HepG2 (cell line): ENCODE results near the gene CAMK1G.

Experiments
- EP300 ChIP-seq, 3 experiments: sonication (generic) in 1 of 3; formaldehyde crosslinking in 1 of 3; IDR thresholded peaks; 2 replicates each; pipeline versions ENCODE4 v1.5.1 to v1.6.1; 2011 to 2020; ENCODE audit warnings: low read depth in 2 of 3, low read length in 2 of 3, borderline replicate concordance in 1 of 3, improper control_type of control experiment in 1 of 3, mild to moderate bottlenecking in 1 of 3, missing genetic modification reagents in 1 of 3, moderate library complexity in 1 of 3
- TARDBP ChIP-seq: sonication (generic); formaldehyde crosslinking; IDR thresholded peaks from 2 replicates; pipeline ENCODE4 v1.8.0; 2022; ENCODE audit warnings: mild to moderate bottlenecking, missing genetic modification reagents
- TF ChIP-seq, protein P1 (sequence below): sonication (generic); formaldehyde crosslinking; IDR thresholded peaks from 2 replicates; pipeline ENCODE4 v1.5.0; 2020; ENCODE audit warnings: mild to moderate bottlenecking, missing genetic modification reagents, moderate library complexity

DNA sequence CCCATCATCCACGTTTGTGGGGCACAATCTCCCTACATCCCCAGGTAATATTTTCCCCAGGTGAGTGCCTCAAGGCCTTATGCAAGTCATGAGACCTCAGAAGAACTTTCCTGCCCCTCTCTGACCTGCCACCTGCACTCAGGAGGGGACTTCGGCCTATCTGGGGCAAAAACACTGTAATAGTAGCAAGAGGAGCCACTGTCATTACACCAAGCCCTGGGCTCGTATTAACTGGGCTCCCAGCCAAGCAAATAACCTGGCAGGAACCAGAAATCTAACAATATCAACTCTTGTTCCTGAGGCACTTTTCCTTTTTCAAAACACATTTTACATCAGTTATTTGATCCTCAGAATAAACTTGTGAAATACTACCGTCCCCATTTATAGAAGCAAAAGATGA is 37.8 kb downstream of the CAMK1G start:
- no peak for TF ChIP-seq TARDBP
- TF ChIP-seq, protein P1, sequence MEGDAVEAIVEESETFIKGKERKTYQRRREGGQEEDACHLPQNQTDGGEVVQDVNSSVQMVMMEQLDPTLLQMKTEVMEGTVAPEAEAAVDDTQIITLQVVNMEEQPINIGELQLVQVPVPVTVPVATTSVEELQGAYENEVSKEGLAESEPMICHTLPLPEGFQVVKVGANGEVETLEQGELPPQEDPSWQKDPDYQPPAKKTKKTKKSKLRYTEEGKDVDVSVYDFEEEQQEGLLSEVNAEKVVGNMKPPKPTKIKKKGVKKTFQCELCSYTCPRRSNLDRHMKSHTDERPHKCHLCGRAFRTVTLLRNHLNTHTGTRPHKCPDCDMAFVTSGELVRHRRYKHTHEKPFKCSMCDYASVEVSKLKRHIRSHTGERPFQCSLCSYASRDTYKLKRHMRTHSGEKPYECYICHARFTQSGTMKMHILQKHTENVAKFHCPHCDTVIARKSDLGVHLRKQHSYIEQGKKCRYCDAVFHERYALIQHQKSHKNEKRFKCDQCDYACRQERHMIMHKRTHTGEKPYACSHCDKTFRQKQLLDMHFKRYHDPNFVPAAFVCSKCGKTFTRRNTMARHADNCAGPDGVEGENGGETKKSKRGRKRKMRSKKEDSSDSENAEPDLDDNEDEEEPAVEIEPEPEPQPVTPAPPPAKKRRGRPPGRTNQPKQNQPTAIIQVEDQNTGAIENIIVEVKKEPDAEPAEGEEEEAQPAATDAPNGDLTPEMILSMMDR = no peak
- no peak for TF ChIP-seq EP300 (IDR thresholded peaks at IDR 0.05; ENCODE audit: low read depth in 2 of 2, low read length in 2 of 2)
- TF ChIP-seq EP300 (CRISPR knock-in tag; IDR thresholded peaks at IDR 0.05; ENCODE audit: borderline replicate concordance) = no peak
